Measurements from ENCODE around the gene SLC5A11. TPM values are rescaled to one million over a fixed set of nuclear protein-coding genes. Genes with fewer than 3 reads are reported as not detected.

The SLC5A11 gene
- total and polyA plus RNA-seq, 12 donors: 0.06 to 0.12 TPM; not detected in 10

DNA sequence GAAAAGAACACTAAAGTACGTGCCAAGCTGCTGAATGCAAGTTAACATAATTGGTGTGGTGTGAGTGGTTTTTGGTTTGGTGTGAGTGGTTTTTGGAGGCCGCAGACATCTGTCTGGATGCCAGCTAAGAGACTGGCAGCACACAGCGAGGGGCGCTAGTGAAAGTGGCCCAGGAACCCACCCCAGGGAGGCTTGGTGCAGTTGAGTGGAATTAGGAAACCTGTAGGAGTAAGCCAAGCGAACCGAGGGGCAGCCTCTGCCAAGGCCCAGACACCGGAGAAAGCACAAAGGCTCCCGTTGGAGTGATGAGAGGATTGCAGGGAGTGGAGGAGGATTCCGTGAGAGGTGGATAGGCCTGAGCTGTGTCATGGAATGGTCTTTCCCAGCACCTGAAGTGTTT, 24.6 kb upstream of the SLC5A11 start:
- 83 to 90% methylated on average over 9 of the region's 9 CpGs for WGBS, 2 donors
- H3K36me3 ChIP-seq: peaks cover 5 to 100% (median 77%) of the 10 kb centered on the region in 9 donors
- intact Hi-C loops (cut with DNase I): loop anchor here in 2 of 10 donors (10.0 kb wide), 2 partner anchors 104 to 124 kb away; no protein-coding TSS in a partner anchor
- H3K27ac ChIP-seq: no peak overlapping the region
- DNase-seq (no peak), ATAC-seq (no peak)
- H3K9me3 ChIP-seq: no peaks in the 10 kb centered on the region
- H3K4me3 ChIP-seq: no peak overlapping the region
- TF ChIP-seq, protein P1, sequence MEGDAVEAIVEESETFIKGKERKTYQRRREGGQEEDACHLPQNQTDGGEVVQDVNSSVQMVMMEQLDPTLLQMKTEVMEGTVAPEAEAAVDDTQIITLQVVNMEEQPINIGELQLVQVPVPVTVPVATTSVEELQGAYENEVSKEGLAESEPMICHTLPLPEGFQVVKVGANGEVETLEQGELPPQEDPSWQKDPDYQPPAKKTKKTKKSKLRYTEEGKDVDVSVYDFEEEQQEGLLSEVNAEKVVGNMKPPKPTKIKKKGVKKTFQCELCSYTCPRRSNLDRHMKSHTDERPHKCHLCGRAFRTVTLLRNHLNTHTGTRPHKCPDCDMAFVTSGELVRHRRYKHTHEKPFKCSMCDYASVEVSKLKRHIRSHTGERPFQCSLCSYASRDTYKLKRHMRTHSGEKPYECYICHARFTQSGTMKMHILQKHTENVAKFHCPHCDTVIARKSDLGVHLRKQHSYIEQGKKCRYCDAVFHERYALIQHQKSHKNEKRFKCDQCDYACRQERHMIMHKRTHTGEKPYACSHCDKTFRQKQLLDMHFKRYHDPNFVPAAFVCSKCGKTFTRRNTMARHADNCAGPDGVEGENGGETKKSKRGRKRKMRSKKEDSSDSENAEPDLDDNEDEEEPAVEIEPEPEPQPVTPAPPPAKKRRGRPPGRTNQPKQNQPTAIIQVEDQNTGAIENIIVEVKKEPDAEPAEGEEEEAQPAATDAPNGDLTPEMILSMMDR (IDR thresholded peaks at IDR 0.05): no peak
- no peaks in the 10 kb centered on the region for H3K27me3 ChIP-seq
- no peaks in the 10 kb centered on the region for H3K4me1 ChIP-seq

DNA sequence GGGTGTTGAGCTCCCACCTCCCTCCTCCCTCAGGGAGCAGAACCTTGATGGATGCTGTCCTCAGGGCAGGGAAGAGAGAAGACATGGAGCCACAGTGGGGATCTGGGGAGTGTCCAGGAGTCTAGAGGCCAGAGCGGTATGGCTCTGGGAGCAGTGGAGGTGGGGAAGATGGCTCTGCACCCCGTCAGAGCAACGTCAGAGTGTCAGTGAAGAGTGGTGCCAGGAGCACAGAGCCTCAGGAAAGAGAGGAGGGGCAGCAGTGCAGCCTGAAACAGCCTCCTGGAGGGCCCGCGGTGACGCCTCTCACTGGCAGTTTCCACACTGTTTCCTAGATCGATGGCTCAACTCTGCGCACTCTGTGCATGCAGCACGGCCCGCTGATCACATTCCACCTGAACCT, 23.2 kb upstream of the SLC5A11 start:
- Histone ChIP-seq H3K36me3 (peaks cover 5 to 100% (median 63%) of the 10 kb centered on the region in 9 donors), H3K4me3 (no peak overlapping the region), H3K27me3 (no peaks in the 10 kb centered on the region), H3K9me3 (no peaks in the 10 kb centered on the region), H3K4me1 (no peaks in the 10 kb centered on the region), H3K27ac (peak overlapping the region in 2 of 10 donors; percentile 4 to 23)
- ATAC-seq (peak in 6 of 8 donors; percentile 28 to 63 (median 44)), DNase-seq (no peak)
- intact Hi-C loops (cut with DNase I): loop anchor here in 2 of 10 donors (10.0 kb wide), 2 partner anchors 102 to 122 kb away; no protein-coding TSS in a partner anchor
- WGBS, 2 donors: 82 to 83% methylated on average over 10 of the region's 10 CpGs
- TF ChIP-seq, protein P1 (IDR thresholded peaks at IDR 0.05): no peak

DNA sequence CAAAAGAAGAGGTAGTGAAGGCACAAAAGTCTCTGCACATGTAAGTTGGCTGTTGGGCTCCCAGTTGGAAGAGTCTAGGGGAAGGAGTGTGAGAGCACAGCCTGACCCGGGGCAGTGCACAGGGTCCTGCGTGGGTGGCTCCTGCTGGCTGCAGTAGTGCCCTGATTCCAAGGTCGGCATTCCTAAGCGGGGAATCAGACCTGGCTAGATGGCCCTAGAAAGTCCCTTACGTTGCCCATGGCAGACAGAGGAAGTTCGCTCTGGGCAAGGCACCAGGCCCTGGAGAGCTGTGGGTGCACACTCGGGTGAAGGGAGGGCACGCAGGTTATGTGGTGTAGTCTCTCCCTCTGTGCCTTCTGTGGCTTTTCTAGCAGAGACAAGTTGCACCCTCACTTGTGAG, 22.8 kb upstream of the SLC5A11 start:
- intact Hi-C loops (cut with DNase I): loop anchor here in 2 of 10 donors (10.0 kb wide), 2 partner anchors 102 to 122 kb away; no protein-coding TSS in a partner anchor
- Histone ChIP-seq H3K36me3 (peaks cover 5 to 100% (median 59%) of the 10 kb centered on the region in 9 donors), H3K4me1 (no peaks in the 10 kb centered on the region), H3K27me3 (no peaks in the 10 kb centered on the region), H3K9me3 (no peaks in the 10 kb centered on the region), H3K27ac (peak overlapping the region in 2 of 10 donors; percentile 4 to 23), H3K4me3 (no peak overlapping the region)
- TF ChIP-seq, protein P1 (IDR thresholded peaks at IDR 0.05): no peak
- WGBS, 2 donors: 69 to 80% methylated on average over 8 of the region's 8 CpGs
- DNase-seq (no peak), ATAC-seq (peak in 6 of 8 donors; percentile 38 to 71 (median 63))

DNA sequence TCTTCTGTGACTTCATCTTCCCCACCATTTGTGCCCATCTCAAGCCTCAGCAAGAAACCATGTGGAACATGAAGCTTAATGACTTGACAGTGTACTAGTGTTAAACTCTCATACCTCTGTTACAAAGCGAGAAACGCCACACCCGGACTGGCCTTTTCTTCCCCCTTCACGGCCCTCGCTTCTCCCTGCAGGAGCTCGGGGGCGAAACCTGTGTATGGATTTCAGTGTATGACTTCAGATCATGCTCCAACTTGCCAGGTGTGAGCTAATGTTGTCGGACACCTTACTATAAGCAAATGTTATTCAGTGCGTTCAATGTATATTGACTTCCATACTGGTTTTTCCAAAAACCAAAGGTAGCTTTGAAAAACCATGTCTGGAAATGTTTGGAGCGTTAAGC, 20.1 kb upstream of the SLC5A11 start:
- 94% methylated on average over 10 of the region's 10 CpGs for WGBS, 2 donors
- ATAC-seq (no peak), DNase-seq (no peak)
- TF ChIP-seq, protein P1 (IDR thresholded peaks at IDR 0.05): no peak
- Histone ChIP-seq H3K4me3 (no peak overlapping the region), H3K9me3 (no peaks in the 10 kb centered on the region), H3K36me3 (peaks cover 5 to 84% (median 32%) of the 10 kb centered on the region in 9 donors), H3K27me3 (no peaks in the 10 kb centered on the region), H3K4me1 (no peaks in the 10 kb centered on the region), H3K27ac (no peak overlapping the region)
- intact Hi-C loops (cut with DNase I): loop anchor here in 2 of 10 donors (10.0 kb wide), 2 partner anchors 99 to 119 kb away; no protein-coding TSS in a partner anchor

Data from heart right ventricle (tissue), 16 donors.